ENCODE measurements around the gene ZCCHC7.

ZCCHC7 gene

DNA sequence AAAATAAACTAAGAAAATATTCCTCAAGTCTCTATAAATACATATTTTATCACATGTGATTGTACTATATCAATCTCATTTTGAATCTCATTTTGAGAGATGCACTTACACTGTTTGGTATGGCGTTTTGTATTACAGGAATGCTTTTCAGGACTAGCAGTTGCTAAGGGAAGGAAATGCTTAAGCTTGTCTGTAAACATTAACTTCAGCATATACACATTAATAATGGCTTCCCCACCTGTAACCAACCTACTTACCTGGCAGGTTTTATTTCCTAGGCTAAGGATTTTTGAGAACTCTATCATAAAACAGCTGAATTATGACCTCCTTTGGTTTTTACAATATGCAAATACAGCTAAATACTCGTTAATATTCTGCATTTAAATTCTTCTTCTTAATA is 161.2 kb downstream of the ZCCHC7 start:
- H3K4me3 ChIP-seq (ENCODE audit: control insufficient read depth, low read depth, low read length) = no peak overlapping the region
- DNase-seq (ENCODE audit: low read depth) = no peak
- TF ChIP-seq, protein P1, sequence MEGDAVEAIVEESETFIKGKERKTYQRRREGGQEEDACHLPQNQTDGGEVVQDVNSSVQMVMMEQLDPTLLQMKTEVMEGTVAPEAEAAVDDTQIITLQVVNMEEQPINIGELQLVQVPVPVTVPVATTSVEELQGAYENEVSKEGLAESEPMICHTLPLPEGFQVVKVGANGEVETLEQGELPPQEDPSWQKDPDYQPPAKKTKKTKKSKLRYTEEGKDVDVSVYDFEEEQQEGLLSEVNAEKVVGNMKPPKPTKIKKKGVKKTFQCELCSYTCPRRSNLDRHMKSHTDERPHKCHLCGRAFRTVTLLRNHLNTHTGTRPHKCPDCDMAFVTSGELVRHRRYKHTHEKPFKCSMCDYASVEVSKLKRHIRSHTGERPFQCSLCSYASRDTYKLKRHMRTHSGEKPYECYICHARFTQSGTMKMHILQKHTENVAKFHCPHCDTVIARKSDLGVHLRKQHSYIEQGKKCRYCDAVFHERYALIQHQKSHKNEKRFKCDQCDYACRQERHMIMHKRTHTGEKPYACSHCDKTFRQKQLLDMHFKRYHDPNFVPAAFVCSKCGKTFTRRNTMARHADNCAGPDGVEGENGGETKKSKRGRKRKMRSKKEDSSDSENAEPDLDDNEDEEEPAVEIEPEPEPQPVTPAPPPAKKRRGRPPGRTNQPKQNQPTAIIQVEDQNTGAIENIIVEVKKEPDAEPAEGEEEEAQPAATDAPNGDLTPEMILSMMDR (conservative IDR thresholded peaks at IDR 0.05; ENCODE audit: control insufficient read depth, insufficient read depth, low read depth, low read length) = no peak

DNA sequence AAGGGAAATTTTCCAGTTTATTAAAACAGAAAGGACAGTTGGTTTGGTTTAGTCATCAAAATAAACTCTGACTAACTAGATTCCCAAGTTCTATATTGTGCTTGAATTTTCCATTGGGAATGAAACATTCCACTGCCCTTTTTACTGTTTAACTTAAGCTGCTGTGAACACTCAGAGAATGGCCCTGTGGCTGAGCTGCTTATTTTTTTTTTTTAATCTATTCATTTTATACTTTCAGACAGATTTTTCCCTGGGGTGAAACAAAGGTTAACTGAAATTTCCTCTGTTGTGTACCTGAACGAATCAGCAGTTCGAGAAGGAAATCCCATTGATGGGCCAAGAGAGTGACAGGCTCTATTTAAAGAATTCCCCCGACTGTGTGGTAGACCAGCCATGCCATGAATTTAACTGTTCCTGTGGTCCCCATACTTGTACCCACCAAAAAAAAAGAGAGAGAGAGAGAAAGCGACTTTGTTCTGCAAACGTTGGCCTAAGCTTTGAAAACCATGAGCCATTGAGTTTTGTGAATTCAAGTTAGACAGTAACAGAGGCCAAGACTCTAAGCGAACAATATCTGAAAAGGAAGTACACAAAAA is 163.5 kb downstream of the ZCCHC7 start:
- H3K4me3 ChIP-seq (ENCODE audit: control insufficient read depth, low read depth, low read length) = no peak overlapping the region
- DNase-seq (ENCODE audit: low read depth) = peak; percentile 73
- TF ChIP-seq, protein P1 (conservative IDR thresholded peaks at IDR 0.05; ENCODE audit: control insufficient read depth, insufficient read depth, low read depth, low read length) = no peak

DNA sequence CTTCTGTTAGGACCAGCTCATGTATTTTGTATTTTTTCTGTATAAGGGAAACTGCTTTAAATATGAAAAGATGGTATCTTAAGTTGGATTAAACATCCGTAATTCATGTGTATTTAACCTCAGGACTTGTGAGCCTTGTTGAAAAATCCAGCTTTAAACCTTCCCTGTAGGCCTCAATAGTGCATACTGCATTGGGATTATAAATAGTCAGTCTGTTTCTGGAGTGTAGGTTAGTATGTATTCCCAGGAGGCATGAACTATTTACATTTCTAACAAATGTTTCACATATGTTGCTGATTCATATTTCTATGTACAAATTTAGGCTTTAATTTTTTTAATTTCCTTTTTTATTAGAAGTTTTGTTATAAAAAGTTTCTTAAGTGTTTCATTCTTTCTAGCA is 164.3 kb downstream of the ZCCHC7 start:
- TF ChIP-seq, protein P1 (conservative IDR thresholded peaks at IDR 0.05; ENCODE audit: control insufficient read depth, insufficient read depth, low read depth, low read length) = no peak
- DNase-seq (ENCODE audit: low read depth) = peak; percentile 36

DNA sequence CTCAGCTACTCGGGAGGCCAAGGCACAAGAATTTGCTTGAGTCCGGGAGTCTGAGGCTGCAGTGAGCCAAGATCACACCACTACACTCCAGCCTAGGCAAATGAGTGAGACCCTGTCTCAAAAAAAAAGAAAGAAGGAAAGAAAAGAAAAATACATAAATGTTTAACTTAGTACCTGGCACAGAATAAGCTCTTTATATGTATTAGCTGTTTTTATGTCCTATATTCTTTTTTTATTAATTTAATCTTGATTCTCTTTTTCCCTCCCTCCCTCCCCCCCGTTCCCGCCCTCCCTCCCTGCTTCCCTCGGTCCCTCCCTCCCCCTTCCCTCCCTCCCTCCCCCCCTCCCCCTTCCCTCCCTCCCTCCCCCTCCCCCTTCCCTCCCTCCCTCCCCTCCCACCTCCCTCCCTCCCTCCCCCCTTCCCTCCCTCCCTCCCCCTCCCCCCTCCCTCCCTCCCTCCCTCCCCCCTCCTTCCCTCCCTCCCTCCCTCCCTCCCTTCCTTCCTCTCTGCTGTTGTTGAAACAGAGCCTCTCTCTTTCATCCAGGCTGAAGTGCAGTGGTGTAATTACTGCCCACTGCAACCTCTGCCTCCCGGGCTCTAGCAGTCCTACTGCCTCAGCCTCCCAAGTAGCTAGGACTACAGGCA is 166.3 kb downstream of the ZCCHC7 start:
- no peak for DNase-seq (ENCODE audit: low read depth)
- TF ChIP-seq, protein P1 (conservative IDR thresholded peaks at IDR 0.05; ENCODE audit: control insufficient read depth, insufficient read depth, low read depth, low read length) = no peak

More for the DNA sequence above, 164.3 kb downstream of the ZCCHC7 start:
- no peak overlapping the region for H3K4me3 ChIP-seq (ENCODE audit: control insufficient read depth, low read depth, low read length)

DNA sequence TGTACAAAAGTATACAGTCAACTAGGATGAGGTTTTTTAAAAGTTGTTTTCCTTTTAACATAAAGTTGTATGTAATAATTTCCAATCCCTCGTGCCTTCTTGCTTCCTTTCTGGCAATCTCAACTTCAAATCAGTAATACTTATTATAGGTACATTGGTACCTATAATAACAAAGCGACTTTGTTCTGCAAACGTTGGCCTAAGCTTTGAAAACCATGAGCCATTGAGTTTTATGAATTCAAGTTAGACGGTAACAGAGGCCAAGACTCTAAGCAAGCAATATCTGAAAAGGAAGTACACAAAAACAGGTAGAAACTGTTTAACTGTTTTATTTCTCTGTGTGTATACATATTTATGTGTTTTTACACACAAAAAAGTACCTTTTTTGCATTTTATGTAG is 166.9 kb downstream of the ZCCHC7 start:
- DNase-seq (ENCODE audit: low read depth) = no peak
- TF ChIP-seq, protein P1 (conservative IDR thresholded peaks at IDR 0.05; ENCODE audit: control insufficient read depth, insufficient read depth, low read depth, low read length) = no peak

More for the DNA sequence above, 166.3 kb downstream of the ZCCHC7 start:
- H3K4me3 ChIP-seq (ENCODE audit: control insufficient read depth, low read depth, low read length) = no peak overlapping the region

DNA sequence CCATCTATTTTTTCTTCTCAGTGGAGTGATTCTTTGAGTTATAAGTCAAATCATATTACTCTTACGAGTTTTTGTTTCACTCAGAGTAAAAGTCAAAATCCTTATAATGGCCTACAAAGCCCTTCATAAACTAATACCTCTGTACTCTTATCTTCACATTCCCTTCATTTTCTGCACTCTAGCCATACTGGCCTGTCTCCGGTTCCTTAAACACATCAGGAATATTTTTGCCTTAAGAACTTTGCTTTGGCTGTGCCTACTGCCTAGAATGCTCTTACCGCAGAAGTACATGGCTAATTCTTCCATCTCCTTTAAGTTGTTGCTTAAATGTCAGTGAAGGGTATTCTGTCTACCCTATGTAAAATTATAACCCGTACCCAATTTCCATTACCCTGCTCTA is 169.3 kb downstream of the ZCCHC7 start:
- TF ChIP-seq, protein P1 (conservative IDR thresholded peaks at IDR 0.05; ENCODE audit: control insufficient read depth, insufficient read depth, low read depth, low read length) = no peak
- DNase-seq (ENCODE audit: low read depth) = no peak

More for the DNA sequence above, 166.9 kb downstream of the ZCCHC7 start:
- H3K4me3 ChIP-seq (ENCODE audit: control insufficient read depth, low read depth, low read length) = no peak overlapping the region

More for the DNA sequence above, 169.3 kb downstream of the ZCCHC7 start:
- no peak overlapping the region for H3K4me3 ChIP-seq (ENCODE audit: control insufficient read depth, low read depth, low read length)

Data from fibroblast of mammary gland (primary cell).